ENCODE results near the gene GAPVD1.

The GAPVD1 gene

GRCh38 chr9:125361837-125362531 lies 100.4 kb downstream of the GAPVD1 start:
- Histone ChIP-seq H3K27ac (no peak overlapping the region), H3K9ac (no peak overlapping the region), H2AFZ (ENCODE audit: low read depth) (no peak overlapping the region), H3K4me3 (IDR thresholded peaks at IDR 0.05; ENCODE audit: insufficient read depth, low read depth, low read length) (no peak overlapping the region), H3K4me1 (ENCODE audit: low read depth, poor library complexity, severe bottlenecking) (peaks cover 22% of the 10 kb centered on the region), H3K79me2 (ENCODE audit: insufficient read depth, low read depth) (no peaks in the 10 kb centered on the region), H4K20me1 (ENCODE audit: insufficient read depth) (no peaks in the 10 kb centered on the region), H3K36me3 (ENCODE audit: insufficient read depth) (peaks cover 1% of the 10 kb centered on the region; the same call in 1 of the 2 replicates), H3K4me2 (no peak overlapping the region), H3K27me3 (ENCODE audit: insufficient read depth, low read depth) (no peaks in the 10 kb centered on the region)
- TF ChIP-seq CTCF (conservative IDR thresholded peaks at IDR 0.05; ENCODE audit: low read depth, low read length) = peak; percentile 22; the same call in 1 of the 2 replicates

- H3K36me3 ChIP-seq (ENCODE audit: insufficient read depth) = no peaks in the 10 kb centered on the region
- H3K4me1 ChIP-seq (ENCODE audit: low read depth, poor library complexity, severe bottlenecking) = peaks cover under 1% of the 10 kb centered on the region
- no peak overlapping the region for H3K4me3 ChIP-seq (IDR thresholded peaks at IDR 0.05; ENCODE audit: insufficient read depth, low read depth, low read length)
- H2AFZ ChIP-seq (ENCODE audit: low read depth) = no peak overlapping the region
- no peak overlapping the region for H3K4me2 ChIP-seq
- H3K27me3 ChIP-seq (ENCODE audit: insufficient read depth, low read depth) = no peaks in the 10 kb centered on the region
- no peak overlapping the region for H3K27ac ChIP-seq
- no peaks in the 10 kb centered on the region for H4K20me1 ChIP-seq (ENCODE audit: insufficient read depth)
- no peaks in the 10 kb centered on the region for H3K79me2 ChIP-seq (ENCODE audit: insufficient read depth, low read depth)
- no peak for TF ChIP-seq CTCF (conservative IDR thresholded peaks at IDR 0.05; ENCODE audit: low read depth, low read length)
- H3K9ac ChIP-seq = no peak overlapping the region
Measured at GRCh38 chr9:125366676-125367075, 105.0 kb downstream of the GAPVD1 start.

GRCh38 chr9:125370786-125371185 lies 109.2 kb downstream of the GAPVD1 start:
- Histone ChIP-seq H3K27me3 (ENCODE audit: insufficient read depth, low read depth) (no peaks in the 10 kb centered on the region), H3K4me3 (IDR thresholded peaks at IDR 0.05; ENCODE audit: insufficient read depth, low read depth, low read length) (no peak overlapping the region), H4K20me1 (ENCODE audit: insufficient read depth) (no peaks in the 10 kb centered on the region), H3K36me3 (ENCODE audit: insufficient read depth) (no peaks in the 10 kb centered on the region), H2AFZ (ENCODE audit: low read depth) (no peak overlapping the region), H3K4me2 (no peak overlapping the region), H3K27ac (no peak overlapping the region), H3K79me2 (ENCODE audit: insufficient read depth, low read depth) (no peaks in the 10 kb centered on the region), H3K4me1 (ENCODE audit: low read depth, poor library complexity, severe bottlenecking) (no peaks in the 10 kb centered on the region), H3K9ac (no peak overlapping the region)
- TF ChIP-seq CTCF (conservative IDR thresholded peaks at IDR 0.05; ENCODE audit: low read depth, low read length) = no peak

- Histone ChIP-seq H3K36me3 (ENCODE audit: insufficient read depth) (no peaks in the 10 kb centered on the region), H3K4me1 (ENCODE audit: low read depth, poor library complexity, severe bottlenecking) (no peaks in the 10 kb centered on the region), H3K9ac (no peak overlapping the region), H2AFZ (ENCODE audit: low read depth) (no peak overlapping the region), H3K79me2 (ENCODE audit: insufficient read depth, low read depth) (no peaks in the 10 kb centered on the region), H3K27ac (no peak overlapping the region), H3K27me3 (ENCODE audit: insufficient read depth, low read depth) (no peaks in the 10 kb centered on the region), H3K4me2 (no peak overlapping the region), H4K20me1 (ENCODE audit: insufficient read depth) (no peaks in the 10 kb centered on the region), H3K4me3 (IDR thresholded peaks at IDR 0.05; ENCODE audit: insufficient read depth, low read depth, low read length) (no peak overlapping the region)
- TF ChIP-seq CTCF (conservative IDR thresholded peaks at IDR 0.05; ENCODE audit: low read depth, low read length) = no peak
Measured at GRCh38 chr9:125372441-125373226, 111.0 kb downstream of the GAPVD1 start.

Data from KMS-11 (cell line).